ENCODE measurements around the gene GMIP.

GMIP gene

GRCh38 chr19:19579533-19580361 lies 63.7 kb downstream of the GMIP start:
- DNase-seq = no peak

All from nucleus accumbens (tissue), 56 donors.